GM12892 (cell line): ENCODE results near the gene ZNF215.

Source experiments
- POLR2A ChIP-seq: IDR thresholded peaks from 2 replicates; pipeline ENCODE4 v1.6.1; 2011; ENCODE audit warnings: low read depth, low read length, control low read depth
- POLR2AphosphoS5 ChIP-seq: IDR thresholded peaks from 2 replicates; pipeline ENCODE4 v1.6.1; 2011; ENCODE audit warnings: low read depth, low read length, control low read depth

GRCh38 chr11:6943131-6943530, 16.9 kb downstream of the ZNF215 start:
- TF ChIP-seq POLR2A (no peak), POLR2AphosphoS5 (no peak)
